Measurements from ENCODE around the gene MC1R.

Gene MC1R

GRCh38 chr16:89936508-89936907 lies 17.8 kb downstream of the MC1R start:
- no peaks in the 10 kb centered on the region for H3K27me3 ChIP-seq (ENCODE audit: control insufficient read depth, insufficient read depth, low read length)
- H3K4me3 ChIP-seq (ENCODE audit: low read depth, low read length), result no peak overlapping the region
- TF ChIP-seq CTCF (IDR thresholded peaks at IDR 0.05), result no peak
- no peaks in the 10 kb centered on the region for H3K9me3 ChIP-seq (ENCODE audit: control insufficient read depth, low read length)
- H3K4me1 ChIP-seq, result no peaks in the 10 kb centered on the region
- no peak overlapping the region for H3K9ac ChIP-seq
- no peak overlapping the region for H3K4me2 ChIP-seq (ENCODE audit: low read length)
- H3K27ac ChIP-seq, result no peak overlapping the region
- no peaks in the 10 kb centered on the region for H3K79me2 ChIP-seq
- no peak overlapping the region for H2AFZ ChIP-seq
- H3K36me3 ChIP-seq (ENCODE audit: control insufficient read depth, insufficient read depth, low read length), result no peaks in the 10 kb centered on the region

- no peaks in the 10 kb centered on the region for H3K79me2 ChIP-seq
- no peaks in the 10 kb centered on the region for H3K27me3 ChIP-seq (ENCODE audit: control insufficient read depth, insufficient read depth, low read length)
- no peaks in the 10 kb centered on the region for H3K9me3 ChIP-seq (ENCODE audit: control insufficient read depth, low read length)
- no peak overlapping the region for H2AFZ ChIP-seq
- no peaks in the 10 kb centered on the region for H3K36me3 ChIP-seq (ENCODE audit: control insufficient read depth, insufficient read depth, low read length)
- TF ChIP-seq CTCF (IDR thresholded peaks at IDR 0.05), result no peak
- no peaks in the 10 kb centered on the region for H3K4me1 ChIP-seq
- H3K27ac ChIP-seq, result no peak overlapping the region
- no peak overlapping the region for H3K9ac ChIP-seq
- H3K4me2 ChIP-seq (ENCODE audit: low read length), result no peak overlapping the region
- H3K4me3 ChIP-seq (ENCODE audit: low read depth, low read length), result no peak overlapping the region
Measured at GRCh38 chr16:89936981-89937380, 18.3 kb downstream of the MC1R start.

DNA sequence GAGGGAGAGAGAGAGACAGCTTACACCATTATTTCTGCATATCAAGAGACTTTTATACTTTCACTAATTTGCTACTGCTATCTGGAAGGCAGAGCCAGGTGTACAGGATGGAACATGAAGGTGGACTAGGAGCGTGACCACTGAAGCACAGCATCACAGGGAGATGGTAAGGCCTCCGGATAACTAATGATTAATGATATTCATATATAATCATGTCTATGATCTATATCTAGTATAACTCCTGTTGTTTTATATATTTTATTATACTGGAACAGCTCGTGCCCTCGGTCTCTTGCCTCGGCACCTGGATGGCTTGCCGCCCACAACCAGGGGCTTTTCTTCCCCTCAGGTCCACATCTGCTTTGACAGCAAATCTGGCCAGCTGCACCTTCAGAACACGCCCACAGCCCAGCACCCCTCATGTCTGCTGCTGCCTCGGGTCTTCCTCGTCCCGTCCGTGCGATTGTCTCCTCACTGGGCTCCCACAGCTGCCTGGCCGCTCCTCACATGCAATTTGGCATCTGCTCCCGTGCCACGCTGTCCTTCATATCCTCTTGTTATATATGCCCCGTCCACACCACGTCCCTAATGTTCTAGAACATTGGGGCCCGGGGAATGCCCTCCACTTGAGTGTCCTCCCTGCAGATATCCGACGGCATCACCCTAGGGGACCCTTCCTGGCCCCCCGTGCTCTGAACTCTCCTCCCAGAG lies 19.7 kb downstream of the MC1R start:
- no peaks in the 10 kb centered on the region for H3K4me1 ChIP-seq
- H3K27ac ChIP-seq, result no peak overlapping the region
- H3K4me3 ChIP-seq (ENCODE audit: low read depth, low read length), result no peak overlapping the region
- no peak overlapping the region for H3K4me2 ChIP-seq (ENCODE audit: low read length)
- no peak overlapping the region for H2AFZ ChIP-seq
- TF ChIP-seq CTCF (IDR thresholded peaks at IDR 0.05), result no peak
- H3K79me2 ChIP-seq, result no peaks in the 10 kb centered on the region
- H3K27me3 ChIP-seq (ENCODE audit: control insufficient read depth, insufficient read depth, low read length), result no peaks in the 10 kb centered on the region
- H3K9ac ChIP-seq, result no peak overlapping the region
- no peaks in the 10 kb centered on the region for H3K36me3 ChIP-seq (ENCODE audit: control insufficient read depth, insufficient read depth, low read length)
- H3K9me3 ChIP-seq (ENCODE audit: control insufficient read depth, low read length), result no peaks in the 10 kb centered on the region

GRCh38 chr16:89944773-89945172 lies 26.1 kb downstream of the MC1R start:
- H3K4me3 ChIP-seq (ENCODE audit: low read depth, low read length), result no peak overlapping the region
- no peak overlapping the region for H3K4me2 ChIP-seq (ENCODE audit: low read length)
- H2AFZ ChIP-seq, result no peak overlapping the region
- no peaks in the 10 kb centered on the region for H3K4me1 ChIP-seq
- no peak overlapping the region for H3K9ac ChIP-seq
- no peaks in the 10 kb centered on the region for H3K79me2 ChIP-seq
- TF ChIP-seq CTCF (IDR thresholded peaks at IDR 0.05), result no peak
- H3K27ac ChIP-seq, result no peak overlapping the region
- no peaks in the 10 kb centered on the region for H3K27me3 ChIP-seq (ENCODE audit: control insufficient read depth, insufficient read depth, low read length)
- no peaks in the 10 kb centered on the region for H3K36me3 ChIP-seq (ENCODE audit: control insufficient read depth, insufficient read depth, low read length)
- H3K9me3 ChIP-seq (ENCODE audit: control insufficient read depth, low read length), result no peaks in the 10 kb centered on the region

- Histone ChIP-seq H3K4me3 (ENCODE audit: low read depth, low read length) (no peak overlapping the region), H3K27ac (no peak overlapping the region), H2AFZ (no peak overlapping the region), H3K27me3 (ENCODE audit: control insufficient read depth, insufficient read depth, low read length) (no peaks in the 10 kb centered on the region), H3K4me2 (ENCODE audit: low read length) (no peak overlapping the region), H3K9me3 (ENCODE audit: control insufficient read depth, low read length) (no peaks in the 10 kb centered on the region), H3K9ac (no peak overlapping the region), H3K4me1 (no peaks in the 10 kb centered on the region), H3K79me2 (no peaks in the 10 kb centered on the region), H3K36me3 (ENCODE audit: control insufficient read depth, insufficient read depth, low read length) (no peaks in the 10 kb centered on the region)
- no peak for TF ChIP-seq CTCF (IDR thresholded peaks at IDR 0.05)
Measured at GRCh38 chr16:89945654-89946053, 27.0 kb downstream of the MC1R start.
